Stimulated activated CD8-positive, alpha-beta memory T cell treated with anti-CD3 and anti-CD28 coated beads, Interleukin-12 subunit alpha, Interleukin-12 subunit beta, amount 100 ng/mL, for 4 hours (primary cell): Measurements from ENCODE around the gene CERS6.

Experiments used
- DNase-seq: peaks from one replicate; pipeline ENCODE4 v3.0.0-alpha.2; 2020; ENCODE audit warnings: low read depth

The CERS6 gene

GRCh38 chr2:168673265-168674189 lies 217.5 kb downstream of the CERS6 start:
- DNase-seq = no peak

GRCh38 chr2:168678153-168678853 lies 222.2 kb downstream of the CERS6 start:
- DNase-seq = no peak

GRCh38 chr2:168679081-168679480 lies 223.0 kb downstream of the CERS6 start:
- no peak for DNase-seq

- no peak for DNase-seq
Measured at GRCh38 chr2:168679741-168680310, 223.8 kb downstream of the CERS6 start.

GRCh38 chr2:168683996-168684395 lies 227.9 kb downstream of the CERS6 start:
- DNase-seq = no peak

- no peak for DNase-seq
Measured at GRCh38 chr2:168684921-168685599, 229.0 kb downstream of the CERS6 start.

GRCh38 chr2:168685600-168686451 lies 229.8 kb downstream of the CERS6 start:
- DNase-seq = no peak

GRCh38 chr2:168686452-168687191 lies 230.6 kb downstream of the CERS6 start:
- DNase-seq = no peak

GRCh38 chr2:168687314-168687713 lies 231.2 kb downstream of the CERS6 start:
- DNase-seq = no peak

- no peak for DNase-seq
Measured at GRCh38 chr2:168690381-168690885, 234.4 kb downstream of the CERS6 start.

- DNase-seq = no peak
Measured at GRCh38 chr2:168691221-168691620, 235.1 kb downstream of the CERS6 start.

- no peak for DNase-seq
Measured at GRCh38 chr2:168692132-168692744, 236.2 kb downstream of the CERS6 start.

- no peak for DNase-seq
Measured at GRCh38 chr2:168694173-168694572, 238.1 kb downstream of the CERS6 start.

GRCh38 chr2:168694866-168695265 lies 238.8 kb downstream of the CERS6 start:
- DNase-seq = no peak

GRCh38 chr2:168697668-168698121 lies 241.6 kb downstream of the CERS6 start:
- DNase-seq = no peak

GRCh38 chr2:168698969-168699368 lies 242.9 kb downstream of the CERS6 start:
- no peak for DNase-seq

- no peak for DNase-seq
Measured at GRCh38 chr2:168699844-168700417, 243.9 kb downstream of the CERS6 start.

- no peak for DNase-seq
Measured at GRCh38 chr2:168700615-168701245, 244.7 kb downstream of the CERS6 start.

GRCh38 chr2:168702579-168702978 lies 246.5 kb downstream of the CERS6 start:
- DNase-seq = no peak
